ENCODE measurements around the gene ANKHD1. TPM values are rescaled to one million over a fixed set of nuclear protein-coding genes. Genes with fewer than 3 reads are reported as not detected.
A peak's percentile ranks its signal among the peaks of the same experiment; 100 is the strongest.

The ANKHD1 gene
- polyA plus RNA-seq, 1 of the 3 experiments (the other 2 are of a cell fraction) = 26.7 TPM

- CTCF ChIA-PET = interaction anchor here (1.2 kb wide), 1 partner anchor 26 kb away, joined by 6 read pairs; no protein-coding TSS in a partner anchor
- Histone ChIP-seq H3K27me3 (ENCODE audit: insufficient read depth) (no peaks in the 10 kb centered on the region), H3K4me2 (no peak overlapping the region), H3K79me2 (ENCODE audit: insufficient read depth) (peaks cover 21% of the 10 kb centered on the region), H3K9me3 (no peaks in the 10 kb centered on the region), H2AFZ (ENCODE audit: low read depth) (no peak overlapping the region), H3F3A (replicated peaks; ENCODE audit: insufficient read depth) (peaks cover 17% of the 10 kb centered on the region), H3K9ac (no peak overlapping the region), H3K27ac (ENCODE audit: low read depth in 2 of 2, low read length in 1 of 2) (no peak overlapping the region), H3K4me3 (ENCODE audit: low read depth in 2 of 2, low read length in 1 of 2) (no peak overlapping the region), H3K36me3 (replicated peaks in 1 of 2; ENCODE audit: control insufficient read depth in 1 of 2, insufficient read depth in 2 of 2, low read length in 1 of 2) (no peaks in the 10 kb centered on the region), H3K9me2 (no peaks in the 10 kb centered on the region), H3K4me1 (ENCODE audit: control insufficient read depth in 1 of 2, insufficient read depth in 2 of 2, low read depth in 1 of 2, low read length in 1 of 2) (peaks cover 0 to 2% of the 10 kb centered on the region in 2 experiments; a peak in 1 of 4 replicates), H4K20me1 (ENCODE audit: insufficient read depth) (peaks cover 12% of the 10 kb centered on the region)
- POLR2A ChIA-PET = no interaction called here
- no peak for DNase-seq
- TF ChIP-seq TEAD4 (IDR thresholded peaks at IDR 0.05; ENCODE audit: borderline replicate concordance, insufficient read depth) = no peak
- TF ChIP-seq MEF2A (IDR thresholded peaks at IDR 0.05; ENCODE audit: borderline replicate concordance, low read depth) = no peak
- no peak for TF ChIP-seq CHD2 (IDR thresholded peaks at IDR 0.05; ENCODE audit: low read length, partially characterized antibody)
- TF ChIP-seq PBX3 (IDR thresholded peaks at IDR 0.05) = no peak
- no peak for TF ChIP-seq ELF1 (IDR thresholded peaks at IDR 0.05)
- TF ChIP-seq USF2 (IDR thresholded peaks at IDR 0.05; ENCODE audit: borderline replicate concordance, low read depth, low read length) = no peak
- TF ChIP-seq RFX5 (IDR thresholded peaks at IDR 0.05; ENCODE audit: low read length) = no peak
- TF ChIP-seq GABPA (IDR thresholded peaks at IDR 0.05; ENCODE audit: low read depth) = no peak
- no peak for TF ChIP-seq GATA2 (CRISPR knock-in tag; IDR thresholded peaks at IDR 0.05)
- TF ChIP-seq EZH2phosphoT487 (IDR thresholded peaks at IDR 0.05; ENCODE audit: borderline replicate concordance, low read depth) = no peak
These were observed 3.2 kb upstream of the ANKHD1 start for GRCh38 chr5:140398379-140398811.

- Histone ChIP-seq H2AFZ (ENCODE audit: low read depth) (peak overlapping the region; percentile 75), H3F3A (replicated peaks; ENCODE audit: insufficient read depth) (peaks cover 17% of the 10 kb centered on the region), H3K9me3 (no peaks in the 10 kb centered on the region), H3K9ac (peak overlapping the region; percentile 39; the same call in 1 of the 2 replicates), H3K4me3 (ENCODE audit: low read depth in 2 of 2, low read length in 1 of 2) (peak overlapping the region; percentile 72 to 79), H3K4me1 (ENCODE audit: control insufficient read depth in 1 of 2, insufficient read depth in 2 of 2, low read depth in 1 of 2, low read length in 1 of 2) (peaks cover 0 to 4% of the 10 kb centered on the region in 2 experiments; a peak in 1 of 4 replicates), H4K20me1 (ENCODE audit: insufficient read depth) (peaks cover 30% of the 10 kb centered on the region), H3K27me3 (ENCODE audit: insufficient read depth) (no peaks in the 10 kb centered on the region), H3K9me2 (no peaks in the 10 kb centered on the region), H3K36me3 (replicated peaks in 1 of 2; ENCODE audit: control insufficient read depth in 1 of 2, insufficient read depth in 2 of 2, low read length in 1 of 2) (no peaks in the 10 kb centered on the region), H3K4me2 (peak overlapping the region; percentile 82), H3K79me2 (ENCODE audit: insufficient read depth) (peaks cover 39% of the 10 kb centered on the region), H3K27ac (ENCODE audit: low read depth in 2 of 2, low read length in 1 of 2) (peak overlapping the region; percentile 29 to 95)
- ChIA-PET POLR2A (interaction anchor here (1.8 to 2.2 kb wide), 2 partner anchors 147 to 247 kb away, joined by 6 read pairs; partner anchors contain the start of genes EIF4EBP3, IK and NDUFA2), CTCF (interaction anchor here (0.7 to 1.1 kb wide), 2 partner anchors 36 to 239 kb away, joined by 3 read pairs; no protein-coding TSS in a partner anchor)
- 30% methylated on average over 25 of the region's 25 CpGs for WGBS (ENCODE audit: low lambda C conversion rate)
- DNase-seq = no peak
- TF ChIP-seq REST (IDR thresholded peaks at IDR 0.05; ENCODE audit: low read depth, low read length) = 0 out of 2 replicates have a peak, but pooled peaks have one; percentile 17
- TF ChIP-seq MAX (IDR thresholded peaks at IDR 0.05; ENCODE audit: low read depth) = no peak
These were observed 1.5 kb upstream of the ANKHD1 start for GRCh38 chr5:140399979-140400729.

Measured in SK-N-SH (cell line).